GM18858 (cell line): ENCODE results near the gene AMTN.
"Not testable (repeated sequence)": the region's sequence is repeated elsewhere in the genome, so short reads cannot be mapped to it uniquely, and the experiment has no call there.

Experiments
- ATAC-seq: cut with Tn5 transposase; IDR thresholded peaks from one replicate; pipeline ENCODE4 v1.9.1; 2021; ENCODE audit not compliant: unreplicated experiment

The AMTN gene, protein sequence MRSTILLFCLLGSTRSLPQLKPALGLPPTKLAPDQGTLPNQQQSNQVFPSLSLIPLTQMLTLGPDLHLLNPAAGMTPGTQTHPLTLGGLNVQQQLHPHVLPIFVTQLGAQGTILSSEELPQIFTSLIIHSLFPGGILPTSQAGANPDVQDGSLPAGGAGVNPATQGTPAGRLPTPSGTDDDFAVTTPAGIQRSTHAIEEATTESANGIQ

DNA sequence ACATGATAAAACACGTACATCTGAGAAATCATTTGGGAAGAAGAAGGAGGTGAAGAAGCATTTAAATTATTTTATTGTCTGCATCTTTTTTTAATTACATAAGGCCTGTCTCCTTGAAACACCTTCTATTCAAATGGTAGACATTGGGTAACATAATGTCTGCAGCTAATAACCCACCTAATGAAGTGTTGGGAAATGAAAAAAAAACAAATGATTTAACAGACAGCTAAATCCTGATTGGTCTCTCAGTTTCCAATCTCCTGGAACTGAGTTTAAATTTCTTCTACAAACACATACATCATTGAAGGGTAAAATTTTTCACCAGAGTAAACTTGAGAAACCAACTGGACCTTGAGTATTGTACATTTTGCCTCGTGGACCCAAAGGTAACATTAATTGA, at the start of gene AMTN:
AMTN (plus strand) TSS at position 301 of the 400 bp plus-strand sequence. CDS start 209 bp downstream, outside the sequence.
- ATAC-seq, result no peak

DNA sequence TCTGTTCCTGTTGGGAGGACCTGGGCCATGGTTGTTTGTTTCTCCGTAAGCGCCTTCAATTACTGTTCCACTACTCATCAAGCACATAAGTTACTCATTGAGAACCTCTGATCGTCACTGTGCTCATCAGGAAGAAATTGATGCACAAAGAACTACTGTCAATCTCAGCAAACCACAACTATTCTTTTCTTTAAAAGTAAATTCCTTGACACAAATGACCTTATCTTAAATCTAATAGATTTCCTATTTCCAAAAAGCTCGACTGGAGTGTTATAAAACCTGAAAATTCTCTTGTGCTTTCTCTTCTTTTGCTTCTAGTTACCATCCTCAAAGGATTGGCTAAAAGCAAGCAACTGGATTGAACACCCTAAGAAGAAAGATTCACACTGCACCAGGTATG, 46.5 kb upstream of the AMTN start, which contains the start of gene MUC7:
MUC7 (plus strand) TSS at position 301 of the 400 bp plus-strand sequence. CDS start 1,825 bp downstream, outside the sequence.
- ATAC-seq, result no peak

DNA sequence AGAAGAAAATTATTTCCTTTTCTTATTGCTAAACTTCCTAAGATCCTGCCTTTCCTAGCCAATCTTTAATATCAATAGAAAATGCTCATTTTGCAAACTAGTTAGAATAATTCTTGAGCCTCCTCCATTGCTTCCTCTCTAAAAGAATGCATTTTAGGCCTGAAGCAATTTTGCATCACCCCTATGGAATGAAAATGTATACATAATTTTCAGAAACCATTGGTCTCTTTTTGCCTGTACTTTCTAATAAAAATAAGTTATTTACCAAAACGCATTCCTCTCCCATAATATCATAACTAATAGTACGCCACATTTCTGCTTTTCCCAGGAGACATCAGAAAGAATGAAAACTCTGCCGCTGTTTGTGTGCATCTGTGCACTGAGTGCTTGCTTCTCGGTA, 44.7 kb upstream of the AMTN start:
- ATAC-seq, result no peak

DNA sequence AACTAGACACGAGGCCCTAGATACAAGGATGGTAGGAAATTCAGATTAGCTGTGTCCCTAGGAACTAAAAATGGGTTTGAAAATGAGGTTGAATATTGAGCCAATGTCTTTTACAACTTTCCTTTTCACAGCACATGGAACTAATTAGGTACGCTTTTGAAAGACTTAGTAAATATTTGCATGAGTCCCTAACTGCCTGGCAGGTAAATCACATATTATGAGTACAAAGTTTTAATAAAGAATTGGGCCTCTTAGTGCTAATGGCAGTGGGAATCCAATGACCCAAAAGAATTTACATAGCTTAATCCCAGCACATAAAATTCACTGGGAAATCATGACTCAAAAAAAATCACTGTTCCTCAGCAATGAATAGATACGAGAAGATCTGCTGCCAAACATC, 29.6 kb upstream of the AMTN start:
- no peak for ATAC-seq

- ATAC-seq, result no peak
These were observed 22.1 kb upstream of the AMTN start for GRCh38 chr4:70496231-70496630.

- not testable (repeated sequence) for ATAC-seq
These were observed 16.5 kb upstream of the AMTN start for GRCh38 chr4:70501838-70502237.

DNA sequence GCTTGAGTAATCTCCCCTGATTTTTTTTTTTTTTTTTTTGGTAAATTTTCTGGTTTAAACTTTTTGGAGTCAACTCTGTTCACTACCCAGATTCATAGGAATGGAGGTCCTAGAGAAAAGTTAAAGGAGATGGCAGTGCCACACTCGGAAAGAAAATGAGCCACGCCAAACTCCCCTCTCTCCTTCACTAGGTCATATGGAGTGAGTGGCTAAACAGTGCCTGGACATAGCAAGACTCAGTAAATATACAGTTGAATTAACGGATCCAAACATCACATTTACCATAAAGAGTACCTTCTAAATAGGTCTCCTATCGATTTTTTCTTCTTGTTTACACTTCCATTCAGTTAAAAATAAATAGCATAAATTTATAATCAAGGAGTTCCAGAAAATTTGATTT, 13.6 kb upstream of the AMTN start:
- ATAC-seq, result no peak

- ATAC-seq, result peak; percentile 92
These were observed 13.1 kb upstream of the AMTN start for GRCh38 chr4:70505151-70505748.

GRCh38 chr4:70508801-70509200, 9.6 kb upstream of the AMTN start:
- ATAC-seq, result no peak

GRCh38 chr4:70511365-70511764, 7.0 kb upstream of the AMTN start:
- no peak for ATAC-seq

DNA sequence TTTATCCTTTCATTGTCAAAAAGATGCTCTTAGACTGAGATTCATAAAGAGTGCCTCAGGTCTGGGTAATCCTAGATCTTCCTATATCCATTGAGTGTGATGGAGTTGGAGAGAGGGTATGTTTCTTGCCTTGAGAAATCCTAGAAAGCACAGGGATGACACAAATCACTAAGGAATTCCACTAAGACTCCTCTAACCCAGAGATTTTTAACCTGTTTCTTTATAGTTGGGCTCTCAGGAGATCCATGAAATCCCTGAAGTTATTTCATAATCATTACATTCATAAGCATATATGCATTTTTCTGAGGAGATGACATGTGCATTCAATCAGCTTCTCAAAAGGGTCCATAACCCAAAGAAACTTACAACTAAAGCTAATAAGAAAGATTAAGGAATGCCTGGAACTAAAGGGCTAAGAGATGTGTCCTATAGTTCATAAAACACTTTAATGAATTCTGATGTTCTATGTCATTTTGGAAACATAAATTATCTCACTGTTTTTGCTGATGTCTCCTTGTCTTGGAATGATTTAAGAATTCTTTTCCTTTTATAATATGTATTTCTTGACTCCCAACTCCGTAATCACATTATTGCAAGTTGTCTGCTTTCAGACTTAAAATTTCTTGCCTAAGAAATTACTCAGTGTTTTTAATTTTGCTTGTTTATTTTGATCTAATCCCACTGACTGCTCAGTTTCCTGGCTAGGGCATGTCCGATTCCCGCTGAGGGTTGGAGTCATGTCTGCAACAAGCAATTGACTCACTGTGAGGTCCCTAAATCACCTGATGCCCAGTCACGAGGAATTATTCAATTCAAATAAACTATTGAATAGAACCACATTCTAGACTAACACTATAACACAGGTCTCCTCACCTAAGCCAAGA, 2.8 kb upstream of the AMTN start:
- no peak for ATAC-seq

DNA sequence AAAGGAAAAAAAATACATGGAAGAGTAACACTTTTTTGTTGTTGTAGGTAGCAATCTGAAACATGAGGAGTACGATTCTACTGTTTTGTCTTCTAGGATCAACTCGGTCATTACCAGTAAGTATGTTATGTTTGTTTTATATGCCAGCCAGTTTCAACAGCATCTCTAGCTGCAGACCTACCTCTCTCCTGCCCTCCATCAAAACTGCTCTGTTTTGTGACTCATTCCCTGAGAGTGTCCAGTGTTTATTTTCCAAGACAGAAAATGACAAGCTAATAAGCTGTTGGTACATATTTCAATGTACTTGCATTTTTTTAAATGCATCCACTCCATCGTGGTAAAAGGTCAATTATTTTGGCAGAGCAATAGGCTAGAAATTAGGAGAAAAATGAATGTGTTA, 347 bp downstream of the AMTN start:
- no peak for ATAC-seq

DNA sequence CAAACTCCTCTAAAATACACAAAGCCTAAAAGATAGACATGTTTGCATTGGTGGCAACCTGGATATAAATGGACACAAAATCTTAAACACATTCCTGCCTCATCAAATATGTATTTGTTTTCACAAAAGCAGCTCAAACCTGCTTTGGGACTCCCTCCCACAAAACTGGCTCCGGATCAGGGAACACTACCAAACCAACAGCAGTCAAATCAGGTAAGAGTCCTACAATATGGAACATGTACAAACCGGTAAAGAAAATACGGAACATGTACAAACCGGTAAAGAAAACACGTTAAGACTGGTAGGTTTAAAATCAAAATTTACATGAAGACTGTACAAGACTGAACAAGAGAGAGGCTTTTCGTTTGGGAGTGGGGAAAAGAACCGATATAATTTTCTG, 4.3 kb downstream of the AMTN start:
- no peak for ATAC-seq

GRCh38 chr4:70530997-70531396, 12.6 kb downstream of the AMTN start:
- no peak for ATAC-seq

- ATAC-seq, result peak; percentile 67
These were observed 13.6 kb downstream of the AMTN start for GRCh38 chr4:70531981-70532380.

DNA sequence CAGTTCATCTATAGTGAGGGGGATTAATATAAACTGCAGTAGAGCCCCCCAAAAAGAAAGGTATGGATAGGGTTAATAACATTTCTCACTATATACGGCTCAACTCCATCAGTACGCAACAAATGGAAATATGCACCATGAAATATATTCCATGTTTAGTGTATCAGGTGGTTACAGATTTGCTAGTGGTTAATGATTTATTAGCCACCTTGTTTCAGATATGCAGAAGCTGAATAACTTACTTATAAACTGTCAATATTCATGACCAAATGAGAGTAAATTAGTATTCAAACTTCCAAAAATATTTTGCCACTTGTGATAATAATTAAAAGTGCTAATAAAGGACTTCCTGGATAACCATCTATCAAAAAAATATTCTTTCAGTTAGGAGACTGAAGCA, 14.8 kb downstream of the AMTN start:
- peak; percentile 51 for ATAC-seq

GRCh38 chr4:70533791-70534190, 15.4 kb downstream of the AMTN start:
- no peak for ATAC-seq

- not testable (repeated sequence) for ATAC-seq
These were observed 16.5 kb downstream of the AMTN start for GRCh38 chr4:70534886-70535285.

DNA sequence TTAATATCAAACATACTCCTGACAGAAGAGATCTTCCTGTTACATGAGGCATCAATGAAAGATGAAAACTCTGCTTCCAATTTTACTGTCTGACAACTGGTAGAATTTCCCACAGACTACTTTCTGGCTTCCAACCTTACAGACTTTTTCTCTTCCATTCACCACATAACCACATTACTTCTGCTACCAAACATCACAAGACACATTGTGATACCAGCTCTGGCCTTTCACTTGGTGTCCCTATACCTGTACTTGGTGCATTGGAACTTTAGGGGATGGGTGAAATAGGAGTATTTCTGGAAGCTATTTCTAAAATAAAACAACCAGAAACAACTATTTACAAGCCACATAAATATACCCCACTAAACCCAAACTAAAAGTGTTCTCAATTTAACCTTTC, 20.5 kb downstream of the AMTN start:
- no peak for ATAC-seq

DNA sequence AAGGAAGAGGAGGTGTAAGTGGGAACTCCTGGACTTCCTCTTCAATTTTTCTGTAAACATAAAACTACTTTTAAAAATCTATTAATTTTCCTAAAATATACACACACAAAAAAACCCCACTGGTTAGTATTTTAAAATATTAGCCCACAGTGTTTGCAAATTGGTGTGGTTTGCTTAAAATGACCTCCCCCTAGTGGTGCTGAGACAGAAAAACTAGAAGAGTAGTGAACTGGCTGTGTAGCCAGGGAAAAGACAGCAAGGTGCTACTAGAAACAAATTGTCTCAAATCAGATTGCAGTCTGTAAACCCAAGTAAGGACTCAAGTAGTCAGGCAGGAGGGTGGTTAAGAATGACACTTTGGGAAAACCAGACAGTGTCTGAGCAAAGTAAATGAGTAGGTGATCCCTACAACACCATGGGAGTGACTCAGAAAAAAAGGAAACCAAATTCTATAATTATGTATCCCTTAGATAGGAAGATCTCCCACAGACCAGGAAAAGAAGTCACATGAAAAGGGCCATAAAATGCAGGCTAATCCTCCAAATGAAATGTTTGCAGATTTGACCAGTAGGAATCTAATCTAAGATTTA, 26.0 kb downstream of the AMTN start:
- no peak for ATAC-seq

GRCh38 chr4:70556856-70557255, 38.5 kb downstream of the AMTN start:
- ATAC-seq, result no peak
